H1 (cell line): ENCODE measurements around the gene SMG1. TPM values are rescaled to one million over a fixed set of nuclear protein-coding genes. Genes with fewer than 3 reads are reported as not detected.
A peak's percentile ranks its signal among the peaks of the same experiment; 100 is the strongest.

Source experiments
- CTCF ChIA-PET: fragments of 300-600 bp; sonication (Branson Sonifier 250); formaldehyde crosslinking; loops from one replicate; lab custom pipeline; 2021; ENCODE audit not compliant: partially characterized antibody; lab: Charles Lee
- POLR2A ChIA-PET: fragments of 300-600 bp; sonication (Branson Sonifier 250); formaldehyde crosslinking; loops from one replicate; lab custom pipeline; 2021; ENCODE audit warnings: inconsistent platforms; ENCODE audit not compliant: partially characterized antibody; lab: Charles Lee
- DNase-seq, 2 experiments: peaks; one replicate each; pipeline versions ENCODE4 v3.0.0 to v3.0.0-alpha.2; 2010 to 2022; ENCODE audit warnings: low spot score in 2 of 2, low read depth in 1 of 2, mixed read lengths in 1 of 2
- FAIRE-seq: peaks from 2 replicates; lab custom pipeline; 2011; peaks lifted over from hg19 to GRCh38; lab: Jason Lieb, UNC
- H2AFZ ChIP-seq: 2 replicates; pipeline ENCODE4 v1.8.1; 2012; ENCODE audit warnings: low read length, inconsistent platforms
- H2AK5ac ChIP-seq: 2 replicates; pipeline ENCODE4 v1.6.1; 2013; ENCODE audit warnings: low read depth, low read length
- H2BK120ac ChIP-seq: replicated peaks from 2 replicates; pipeline ENCODE3; 2013; ENCODE audit warnings: low read depth, low read length, inconsistent platforms
- H2BK12ac ChIP-seq: 2 replicates; pipeline ENCODE4 v1.6.1; 2013; ENCODE audit warnings: low read depth, low read length
- H2BK15ac ChIP-seq: 2 replicates; pipeline ENCODE4 v1.6.1; 2013; ENCODE audit warnings: low read length
- H2BK20ac ChIP-seq: 2 replicates; pipeline ENCODE4 v1.6.1; 2013; ENCODE audit warnings: low read length
- H2BK5ac ChIP-seq: 2 replicates; pipeline ENCODE4 v1.6.1; 2013; ENCODE audit warnings: low read depth, low read length
- H3K14ac ChIP-seq: 2 replicates; pipeline ENCODE4 v1.6.1; 2013; ENCODE audit warnings: inconsistent platforms; ENCODE audit not compliant: insufficient read length
- H3K18ac ChIP-seq: 2 replicates; pipeline ENCODE4 v1.6.1; 2013; ENCODE audit warnings: low read length; ENCODE audit errors: extremely low read depth
- H3K23ac ChIP-seq: 2 replicates; pipeline ENCODE4 v1.6.1; 2013; ENCODE audit warnings: inconsistent platforms; ENCODE audit not compliant: insufficient read length
- H3K23me2 ChIP-seq: 2 replicates; pipeline ENCODE4 v1.6.1; 2013; ENCODE audit warnings: low read depth, low read length
- H3K27ac ChIP-seq: 2 replicates; pipeline ENCODE4 v1.6.1; 2011; ENCODE audit warnings: low read depth, low read length, inconsistent platforms
- H3K27me3 ChIP-seq, 4 experiments: replicated peaks in 1 of 4; 1 replicate in 1 of 4; 2 replicates in 3 of 4; pipeline versions ENCODE4 v1.6.1 to v1.8.1; 2011 to 2013; ENCODE audit warnings: low read length in 3 of 4, mild to moderate bottlenecking in 3 of 4, inconsistent platforms in 2 of 4, mixed read lengths in 2 of 4, moderate library complexity in 1 of 4; ENCODE audit not compliant: control insufficient read depth in 3 of 4, insufficient read depth in 3 of 4; ENCODE audit errors: extremely low read depth in 1 of 4
- H3K36me3 ChIP-seq, 4 experiments: 2 replicates each; pipeline versions ENCODE4 v1.6.1 to v1.8.1; 2011 to 2013; ENCODE audit warnings: mild to moderate bottlenecking in 4 of 4, low read length in 3 of 4, moderate library complexity in 2 of 4, control low read depth in 1 of 4, inconsistent platforms in 1 of 4; ENCODE audit not compliant: insufficient read depth in 4 of 4, control insufficient read depth in 2 of 4
- H3K4ac ChIP-seq: replicated peaks from 2 replicates; pipeline ENCODE3; 2013; ENCODE audit warnings: low read length, low read depth, mixed read lengths, inconsistent platforms; ENCODE audit not compliant: insufficient read length
- H3K4me1 ChIP-seq, 4 experiments: replicated peaks in 1 of 4; 1 replicate in 1 of 4; 2 replicates in 3 of 4; pipeline versions ENCODE4 v1.6.1 to v1.8.1; 2011 to 2013; ENCODE audit warnings: low read length in 3 of 4, inconsistent platforms in 2 of 4, mixed read lengths in 1 of 4; ENCODE audit not compliant: insufficient read depth in 4 of 4, control insufficient read depth in 3 of 4
- H3K4me2 ChIP-seq, 2 experiments: 2 replicates each; pipeline versions ENCODE4 v1.6.1 to v1.8.1; 2011 to 2013; ENCODE audit warnings: low read depth in 2 of 2, low read length in 2 of 2, control low read depth in 1 of 2, inconsistent platforms in 1 of 2, mild to moderate bottlenecking in 1 of 2; ENCODE audit not compliant: insufficient read depth in 1 of 2
- H3K4me3 ChIP-seq, 4 experiments: fragments of 200-600, 300-600 bp in 1 of 4; sonication (generic), shearing (Covaris generic), sonication (Bioruptor Twin) in 1 of 4; 2 replicates each; pipeline versions ENCODE4 v1.5.1 to v1.8.1; 2011 to 2016; ENCODE audit warnings: low read length in 4 of 4, low read depth in 3 of 4, control low read depth in 2 of 4, inconsistent platforms in 2 of 4, mild to moderate bottlenecking in 2 of 4, mixed read lengths in 1 of 4, moderate library complexity in 1 of 4; ENCODE audit not compliant: insufficient read depth in 2 of 4; ENCODE audit errors: extremely low read depth in 1 of 4
- H3K56ac ChIP-seq: replicated peaks from 2 replicates; pipeline ENCODE3; 2013; ENCODE audit warnings: low read depth, mild to moderate bottlenecking, mixed read lengths, low read length, inconsistent platforms; ENCODE audit not compliant: insufficient read length
- H3K79me1 ChIP-seq: 2 replicates; pipeline ENCODE4 v1.6.1; 2013; ENCODE audit warnings: low read depth, low read length, control low read depth
- H3K79me2 ChIP-seq, 2 experiments: 2 replicates each; pipeline versions ENCODE4 v1.6.1 to v1.8.1; 2012 to 2013; ENCODE audit warnings: low read length in 2 of 2, mild to moderate bottlenecking in 2 of 2, inconsistent platforms in 1 of 2; ENCODE audit not compliant: insufficient read depth in 2 of 2, control insufficient read depth in 1 of 2
- H3K9ac ChIP-seq, 4 experiments: replicated peaks in 1 of 4; 1 replicate in 1 of 4; 2 replicates in 3 of 4; pipeline versions ENCODE4 v1.6.1 to v1.8.1; 2011 to 2013; ENCODE audit warnings: low read depth in 3 of 4, low read length in 3 of 4, control low read depth in 2 of 4, mild to moderate bottlenecking in 2 of 4, moderate library complexity in 2 of 4, inconsistent platforms in 1 of 4; ENCODE audit errors: extremely low read depth in 1 of 4
- H3K9me3 ChIP-seq, 2 experiments: 2 replicates each; pipeline versions ENCODE4 v1.6.1 to v1.8.1; 2012 to 2013; ENCODE audit warnings: mild to moderate bottlenecking in 2 of 2, moderate library complexity in 2 of 2, control low read depth in 1 of 2, inconsistent platforms in 1 of 2, low read depth in 1 of 2, low read length in 1 of 2, mixed read lengths in 1 of 2; ENCODE audit not compliant: insufficient read depth in 2 of 2
- H4K20me1 ChIP-seq, 2 experiments: replicated peaks in 1 of 2; 2 replicates each; pipeline versions ENCODE3 to v1.8.1; 2011 to 2013; ENCODE audit warnings: inconsistent platforms in 2 of 2, low read length in 2 of 2, mild to moderate bottlenecking in 1 of 2; ENCODE audit not compliant: insufficient read depth in 2 of 2, control insufficient read depth in 1 of 2
- H4K5ac ChIP-seq: 2 replicates; pipeline ENCODE4 v1.6.1; 2013; ENCODE audit warnings: low read length, low read depth, mixed read lengths, inconsistent platforms; ENCODE audit not compliant: insufficient read length
- H4K8ac ChIP-seq: 2 replicates; pipeline ENCODE4 v1.8.0; 2013; ENCODE audit warnings: mild to moderate bottlenecking, moderate library complexity, low read length, inconsistent platforms; ENCODE audit not compliant: insufficient read depth; ENCODE audit errors: extremely low read depth
- H4K91ac ChIP-seq: replicated peaks from 2 replicates; pipeline ENCODE3; 2013; ENCODE audit warnings: low read length, mixed read lengths, inconsistent platforms; ENCODE audit not compliant: insufficient read length
- PHF8 ChIP-seq: fragments of 200-600 bp; sonication (generic); conservative IDR thresholded peaks from 2 replicates; pipeline ENCODE4 v1.7.1; 2012; ENCODE audit warnings: low read depth, mild to moderate bottlenecking, inconsistent platforms, low read length, moderate library complexity
- POLR2AphosphoS5 ChIP-seq: IDR thresholded peaks from 2 replicates; pipeline ENCODE4 v1.6.1; 2011; ENCODE audit warnings: low read depth, low read length
- TAF1 ChIP-seq: IDR thresholded peaks from 2 replicates; pipeline ENCODE4 v1.6.1; 2011; ENCODE audit warnings: mild to moderate bottlenecking, low read depth, low read length
- YY1 ChIP-seq: IDR thresholded peaks from 2 replicates; pipeline ENCODE4 v1.6.1; 2011; ENCODE audit warnings: low read depth, mild to moderate bottlenecking, low read length
- WGBS, 2 experiments: shearing (Covaris generic) in 1 of 2; methylation state at CpG; one replicate each; pipeline versions ENCODE4 v1.1.6 to v1.1.7; 2013 to 2015; ENCODE audit warnings: low lambda C conversion rate in 2 of 2, mixed read lengths in 2 of 2, inconsistent platforms in 1 of 2, low coverage in 1 of 2, missing lambda C conversion rate in 1 of 2; ENCODE audit not compliant: insufficient replicate concordance in 2 of 2, insufficient coverage in 1 of 2, insufficient read length in 1 of 2; ENCODE audit errors: extremely low coverage in 1 of 2, missing lambda C conversion rate in 1 of 2; 5-methylcytosine and 5-hydroxymethylcytosine counted together
- polyA plus RNA-seq, 7 experiments: library from polyadenylated mRNA; depleted of rRNA in 3 of 7; stranded (reverse) in 5 of 7; unstranded in 2 of 7; fragments of >200 nt in 5 of 7; fragments of 200-250 nt in 2 of 7; gene quantifications; 1 replicate in 5 of 7; 2 replicates in 1 of 7; 4 replicates in 1 of 7; pipeline versions ENCODE4 v1.2.1 to v1.2.3, GENCODE V29; 2011 to 2013; ENCODE audit warnings: missing spikeins in 2 of 7, mixed read lengths in 2 of 7
- total RNA-seq: library from RNA; stranded (reverse); fragmentation: NEBNext Ultra II Directional; extraction: Animal tissue kit (Norgen Biotek cat#: 25700); gene quantifications from 2 replicates; pipeline ENCODE4 v1.2.1, GENCODE V29; 2021

Gene SMG1
- total and polyA plus RNA-seq, 2 of the 8 experiments (the other 6 are each of a cell fraction or from before 2014, with no cell fraction given), result 14.9 to 90.6 TPM

DNA sequence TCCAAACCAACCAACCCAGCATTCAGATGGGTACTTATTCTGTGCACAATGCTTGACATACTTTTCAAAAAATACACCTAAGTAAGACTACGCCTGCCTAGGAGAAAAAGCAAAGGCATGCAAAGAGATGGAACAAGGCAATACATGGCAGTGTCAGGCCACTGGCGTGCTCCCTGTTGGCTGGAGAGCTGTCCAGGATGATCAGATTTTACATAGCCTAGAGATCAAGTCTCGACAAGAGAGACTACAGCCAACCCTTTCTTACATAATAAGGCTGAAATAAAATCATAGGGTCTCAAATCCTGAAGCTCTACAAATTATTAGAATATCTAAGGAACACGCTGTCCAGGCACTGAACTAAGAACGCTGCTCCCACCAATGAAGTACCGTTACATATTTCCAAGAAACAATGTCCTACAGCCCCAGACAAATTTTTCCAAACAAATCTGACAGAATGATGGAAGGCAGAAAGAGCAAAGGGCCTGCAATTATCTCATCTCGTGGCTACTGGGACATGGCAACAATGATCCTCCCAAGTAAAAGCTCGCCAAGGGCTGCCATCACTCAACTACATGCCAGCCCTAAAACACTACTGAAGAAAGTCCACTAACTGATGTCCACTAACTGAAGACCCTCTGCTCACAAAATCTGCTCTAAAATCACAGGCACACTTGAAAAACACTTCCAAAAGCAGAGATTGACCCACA lies 141.1 kb downstream of the SMG1 start:
- Histone ChIP-seq H2BK20ac (no peak overlapping the region), H2BK15ac (no peak overlapping the region), H4K20me1 (peaks cover 46 to 53% of the 10 kb centered on the region in 2 experiments), H3K4me1 (peaks cover 0 to 5% (median 4%) of the 10 kb centered on the region in 4 experiments; a peak in 6 of 7 replicates), H3K27ac (no peak overlapping the region), H3K9me3 (no peaks in the 10 kb centered on the region), H3K18ac (no peak overlapping the region), H3K36me3 (peaks cover 33 to 71% (median 60%) of the 10 kb centered on the region in 4 experiments), H3K4me3 (peak overlapping the region in 2 of 4 experiments; percentile 7 to 92; a peak in 5 of 8 replicates), H3K4ac (no peak overlapping the region), H3K27me3 (no peaks in the 10 kb centered on the region), H3K79me2 (peaks cover 57 to 75% of the 10 kb centered on the region in 2 experiments), H3K4me2 (peak overlapping the region in 1 of 2 experiments; percentile 81; a peak in 3 of 4 replicates), H3K56ac (no peak overlapping the region), H2BK12ac (no peak overlapping the region), H3K9ac (peak overlapping the region in 3 of 4 experiments; percentile 20 to 54 (median 27); a peak in 3 of 7 replicates), H3K23ac (no peak overlapping the region), H2BK5ac (no peak overlapping the region), H4K8ac (no peak overlapping the region), H4K91ac (no peak overlapping the region), H4K5ac (no peak overlapping the region), H2AK5ac (no peak overlapping the region), H3K14ac (no peak overlapping the region), H2AFZ (no peak overlapping the region), H2BK120ac (no peak overlapping the region), H3K23me2 (peaks cover 5% of the 10 kb centered on the region), H3K79me1 (peaks cover 7% of the 10 kb centered on the region)
- TF ChIP-seq YY1 (no peak), PHF8 (no peak), TAF1 (no peak), POLR2AphosphoS5 (peak; percentile 42; the same call in 1 of the 2 replicates)
- CTCF ChIA-PET, result interaction anchor here (1.0 kb wide), 1 partner anchor 17 kb away, joined by 3 read pairs; no protein-coding TSS in a partner anchor
- FAIRE-seq (no peak), DNase-seq (no peak)
- 95% methylated on average over 8 of the region's 8 CpGs; no CpG with 5 or more reads in 1 of the 2 experiments for WGBS, 2 experiments
- POLR2A ChIA-PET, result interaction anchor here (0.8 to 14.2 kb wide), 8 partner anchors 7 to 45 kb away, joined by 3 to 503 read pairs (median 4); partner anchors contain the start of gene ARL6IP1
